ENCODE data around the gene AFF1. TPM values are rescaled to one million over a fixed set of nuclear protein-coding genes. Genes with fewer than 3 reads are reported as not detected.
"Not testable (repeated sequence)": the region's sequence is repeated elsewhere in the genome, so short reads cannot be mapped to it uniquely, and the experiment has no call there.

AFF1 gene
- polyA plus RNA-seq, 6 donors from 2014 or later, result 33.1 to 72.0 (median 55.4) TPM

GRCh38 chr4:87134122-87134521 is 199.3 kb downstream of the AFF1 start:
- no peak for ATAC-seq (ENCODE audit: low read depth in 2 of 2)
- Mint-ChIP-seq H3K4me3 (no peak overlapping the region), H3K9me3 (no peaks in the 10 kb centered on the region), H3K27ac (peak overlapping the region in 1 of 6 donors; percentile 60), H3K4me1 (no peaks in the 10 kb centered on the region), H3K36me3 (peaks cover 21 to 50% of the 10 kb centered on the region in 2 donors), H3K27me3 (no peaks in the 10 kb centered on the region)
- DNase-seq, result no peak

GRCh38 chr4:87141428-87141827 is 206.6 kb downstream of the AFF1 start:
- no peaks in the 10 kb centered on the region for H3K4me1 Mint-ChIP-seq
- ATAC-seq (ENCODE audit: low read depth in 2 of 2) (no peak), DNase-seq (no peak)
- H3K36me3 Mint-ChIP-seq, result peaks cover 0 to 34% of the 10 kb centered on the region in 2 donors
- H3K4me3 Mint-ChIP-seq, result no peak overlapping the region
- no peaks in the 10 kb centered on the region for H3K27me3 Mint-ChIP-seq
- peak overlapping the region in 1 of 6 donors; percentile 85 for H3K27ac Mint-ChIP-seq
- no peaks in the 10 kb centered on the region for H3K9me3 Mint-ChIP-seq

DNA sequence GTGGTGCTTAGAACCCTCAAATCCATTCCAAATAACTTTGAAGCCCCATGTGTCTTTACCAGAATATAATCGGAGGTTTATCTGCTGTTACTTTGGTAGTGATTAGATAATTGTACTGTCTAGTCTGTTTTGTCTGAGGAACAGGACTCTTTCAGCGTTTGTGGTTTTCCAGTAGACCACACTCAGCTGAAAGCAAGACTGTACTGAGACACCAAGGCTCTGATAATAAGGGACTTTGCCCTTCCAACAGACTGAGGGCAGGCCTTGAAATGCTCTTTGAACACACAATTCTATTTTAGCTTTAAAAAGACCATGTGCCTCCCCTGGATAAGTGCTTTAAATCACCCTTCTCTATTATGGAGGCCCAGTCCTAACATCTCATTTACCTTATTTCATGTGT is 209.5 kb downstream of the AFF1 start:
- no peaks in the 10 kb centered on the region for H3K9me3 Mint-ChIP-seq
- peaks cover 0 to 20% of the 10 kb centered on the region in 2 donors for H3K36me3 Mint-ChIP-seq
- no peaks in the 10 kb centered on the region for H3K4me1 Mint-ChIP-seq
- H3K4me3 Mint-ChIP-seq, result no peak overlapping the region
- no peak for DNase-seq
- ATAC-seq (ENCODE audit: low read depth in 2 of 2), result no peak
- H3K27me3 Mint-ChIP-seq, result no peaks in the 10 kb centered on the region
- no peak overlapping the region for H3K27ac Mint-ChIP-seq

- DNase-seq; H3K4me3 Mint-ChIP-seq; H3K27me3 Mint-ChIP-seq; H3K27ac Mint-ChIP-seq; ATAC-seq (ENCODE audit: low read depth in 2 of 2); H3K4me1 Mint-ChIP-seq; H3K9me3 Mint-ChIP-seq: not testable (repeated sequence)
- H3K36me3 Mint-ChIP-seq, result peaks cover 0 to 20% of the 10 kb centered on the region in 2 donors
Measured at GRCh38 chr4:87145934-87146333, 211.1 kb downstream of the AFF1 start.

DNA sequence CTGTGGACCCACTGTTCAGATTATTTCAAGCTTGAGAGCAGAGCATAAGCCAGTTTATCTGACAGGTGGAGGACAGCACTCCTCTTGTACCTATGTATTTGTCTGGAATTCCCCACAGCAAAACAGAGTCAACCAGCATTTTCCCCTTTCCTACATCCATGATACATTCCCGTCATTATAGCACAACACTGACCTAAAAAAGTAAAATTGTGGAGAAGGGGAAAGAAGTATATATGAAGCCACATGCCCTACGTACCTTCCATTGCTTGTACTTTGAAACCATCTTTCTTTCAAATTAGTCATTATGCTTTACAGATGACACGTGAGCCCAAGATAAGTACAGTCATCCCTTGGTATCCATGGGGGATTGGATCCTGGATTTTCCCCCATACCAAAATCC is 212.3 kb downstream of the AFF1 start:
- ATAC-seq (ENCODE audit: low read depth in 2 of 2) (no peak), DNase-seq (no peak)
- Mint-ChIP-seq H3K36me3 (peaks cover 0 to 11% of the 10 kb centered on the region in 2 donors), H3K27ac (peak overlapping the region in 1 of 6 donors; percentile 69), H3K4me1 (no peaks in the 10 kb centered on the region), H3K27me3 (no peaks in the 10 kb centered on the region), H3K4me3 (no peak overlapping the region), H3K9me3 (no peaks in the 10 kb centered on the region)

GRCh38 chr4:87150498-87151261 is 215.9 kb downstream of the AFF1 start:
- ATAC-seq (ENCODE audit: low read depth in 2 of 2) (peak; percentile 51 to 64), DNase-seq (peak; percentile 54)
- H3K4me1 Mint-ChIP-seq, result no peaks in the 10 kb centered on the region
- no peaks in the 10 kb centered on the region for H3K36me3 Mint-ChIP-seq
- H3K9me3 Mint-ChIP-seq, result no peaks in the 10 kb centered on the region
- H3K27me3 Mint-ChIP-seq, result no peaks in the 10 kb centered on the region
- H3K27ac Mint-ChIP-seq, result peak overlapping the region in 1 of 6 donors; percentile 26
- H3K4me3 Mint-ChIP-seq, result no peak overlapping the region

DNA sequence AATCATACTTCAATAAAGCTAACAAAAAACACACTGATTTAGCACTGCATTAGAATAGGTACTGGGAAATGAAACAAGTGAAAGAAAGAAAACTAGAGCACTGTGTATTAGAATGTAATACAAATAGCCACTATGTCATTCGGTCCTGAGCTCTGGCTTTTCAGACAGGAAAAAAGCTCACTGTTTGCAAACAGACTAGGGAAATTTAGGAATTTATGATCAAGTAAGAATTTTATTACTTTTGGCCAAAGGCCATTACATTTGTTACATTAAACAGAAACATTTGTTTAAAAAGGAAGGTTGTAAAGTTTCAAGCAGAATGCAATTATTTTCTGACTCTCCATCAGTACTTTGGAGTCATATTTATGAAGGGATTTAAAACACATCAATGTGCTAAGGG is 216.9 kb downstream of the AFF1 start:
- H3K27ac Mint-ChIP-seq, result no peak overlapping the region

DNA sequence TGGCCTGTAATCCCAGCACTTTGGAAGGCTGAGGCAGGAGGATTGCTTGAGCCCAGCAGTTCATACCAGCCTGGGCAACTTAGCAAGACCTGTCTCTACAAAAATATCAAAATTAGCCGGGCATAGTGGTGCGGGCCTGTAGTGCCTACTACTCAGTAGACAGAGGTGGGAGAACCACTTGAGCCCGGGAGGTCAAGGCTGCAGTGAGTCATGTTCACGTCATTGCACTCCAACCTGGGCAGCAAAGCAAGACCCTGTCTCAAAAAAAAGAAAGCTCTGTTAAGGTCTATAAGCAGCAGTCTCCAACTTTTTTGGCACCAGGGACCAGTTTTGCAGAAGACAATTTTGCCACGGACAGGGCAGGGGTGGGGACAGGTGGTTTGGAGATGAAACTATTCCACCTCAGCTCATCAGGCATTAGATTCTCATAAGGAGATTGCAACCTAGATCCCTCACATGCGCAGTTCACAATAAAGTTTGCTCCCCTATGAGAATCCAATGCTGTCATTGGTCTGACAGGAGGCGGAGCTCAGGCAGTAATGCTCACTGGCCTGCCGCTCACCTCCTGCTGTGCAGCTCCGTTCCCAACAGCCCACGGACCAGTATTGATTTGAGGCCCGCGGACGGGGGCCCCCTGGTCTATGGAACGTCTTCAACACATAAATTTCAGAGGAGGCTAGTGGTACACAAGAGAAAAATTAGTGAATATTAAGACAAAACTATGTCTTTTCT is 217.7 kb downstream of the AFF1 start:
- peak overlapping the region in 1 of 6 donors; percentile 37 for H3K27ac Mint-ChIP-seq
- H3K9me3 Mint-ChIP-seq, result no peaks in the 10 kb centered on the region
- no peak for DNase-seq
- ATAC-seq (ENCODE audit: low read depth in 2 of 2), result no peak
- no peaks in the 10 kb centered on the region for H3K4me1 Mint-ChIP-seq
- no peaks in the 10 kb centered on the region for H3K36me3 Mint-ChIP-seq
- H3K4me3 Mint-ChIP-seq, result no peak overlapping the region
- no peaks in the 10 kb centered on the region for H3K27me3 Mint-ChIP-seq

More for the DNA sequence above, 216.9 kb downstream of the AFF1 start:
- Mint-ChIP-seq H3K4me3 (no peak overlapping the region), H3K9me3 (no peaks in the 10 kb centered on the region), H3K4me1 (no peaks in the 10 kb centered on the region), H3K36me3 (no peaks in the 10 kb centered on the region), H3K27me3 (no peaks in the 10 kb centered on the region)
- DNase-seq (no peak), ATAC-seq (ENCODE audit: low read depth in 2 of 2) (no peak)

DNA sequence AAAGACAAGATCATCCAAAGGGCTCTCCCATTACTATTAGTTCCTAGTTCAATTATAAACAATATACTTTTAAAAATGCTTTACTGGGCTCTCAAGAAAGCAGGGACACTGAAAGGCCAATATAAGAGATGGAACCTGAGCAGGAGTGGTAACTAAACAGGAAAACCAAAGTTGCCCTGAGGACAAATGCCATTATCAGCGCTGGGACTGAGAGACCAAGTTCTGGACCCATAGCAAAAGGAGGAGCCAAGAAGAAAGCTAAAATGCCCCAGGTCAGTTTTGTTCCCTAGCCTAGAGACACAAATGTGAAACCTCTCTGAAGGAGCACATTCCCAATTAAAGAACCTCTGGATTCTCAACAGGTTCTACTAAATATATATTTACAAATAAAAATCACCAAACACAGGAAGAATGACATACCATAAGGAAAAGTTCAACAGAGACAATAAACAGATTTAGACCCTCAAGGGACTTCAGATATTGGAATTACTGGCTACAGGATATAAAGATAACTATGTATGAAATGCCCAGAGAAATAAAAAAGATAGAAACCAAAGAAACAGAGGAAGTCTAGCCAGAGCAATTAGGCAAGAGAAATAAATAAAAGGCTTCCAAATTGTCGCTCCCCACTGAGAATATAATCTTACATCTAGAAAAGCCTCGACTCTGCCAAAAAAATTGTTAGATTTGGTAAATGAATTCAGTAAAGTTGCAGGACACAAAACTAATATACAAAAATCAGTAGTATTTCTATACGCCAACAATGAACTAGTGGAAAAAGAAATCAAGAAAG is 218.5 kb downstream of the AFF1 start:
- H3K27ac Mint-ChIP-seq, result peak overlapping the region in 1 of 6 donors; percentile 37
- no peaks in the 10 kb centered on the region for H3K36me3 Mint-ChIP-seq
- no peaks in the 10 kb centered on the region for H3K27me3 Mint-ChIP-seq
- no peaks in the 10 kb centered on the region for H3K9me3 Mint-ChIP-seq
- H3K4me3 Mint-ChIP-seq, result no peak overlapping the region
- DNase-seq, result no peak
- no peaks in the 10 kb centered on the region for H3K4me1 Mint-ChIP-seq
- no peak for ATAC-seq (ENCODE audit: low read depth in 2 of 2)

DNA sequence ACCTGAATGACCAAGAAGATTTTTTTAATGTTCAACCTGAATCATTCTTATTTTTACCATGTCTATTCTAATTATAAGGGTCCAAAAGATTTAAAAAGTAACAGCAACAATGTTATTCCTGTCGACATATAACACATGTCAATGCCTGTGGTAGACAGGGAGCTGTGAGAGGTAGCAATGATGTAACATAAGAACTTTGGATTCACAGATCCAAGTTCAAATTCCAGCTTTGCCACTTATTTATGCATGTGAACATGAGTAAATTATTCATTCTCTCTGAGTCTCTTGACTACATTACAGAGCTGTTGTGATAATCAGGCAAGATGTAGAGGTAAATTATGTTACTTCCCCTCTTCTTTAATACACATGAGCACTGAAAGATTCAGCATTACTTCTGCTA is 231.1 kb downstream of the AFF1 start:
- H3K27ac Mint-ChIP-seq, result peak overlapping the region in 1 of 6 donors; percentile 14
- H3K4me3 Mint-ChIP-seq, result no peak overlapping the region
- no peaks in the 10 kb centered on the region for H3K9me3 Mint-ChIP-seq
- peaks cover 5 to 7% of the 10 kb centered on the region in 2 donors for H3K36me3 Mint-ChIP-seq
- no peaks in the 10 kb centered on the region for H3K27me3 Mint-ChIP-seq
- no peak for DNase-seq
- H3K4me1 Mint-ChIP-seq, result no peaks in the 10 kb centered on the region
- no peak for ATAC-seq (ENCODE audit: low read depth in 2 of 2)

- ATAC-seq (ENCODE audit: low read depth in 2 of 2) (no peak), DNase-seq (no peak)
- peak overlapping the region in 1 of 8 donors; percentile 66 for H3K4me3 Mint-ChIP-seq
Measured at GRCh38 chr4:87166296-87166854, 231.6 kb downstream of the AFF1 start.

DNA sequence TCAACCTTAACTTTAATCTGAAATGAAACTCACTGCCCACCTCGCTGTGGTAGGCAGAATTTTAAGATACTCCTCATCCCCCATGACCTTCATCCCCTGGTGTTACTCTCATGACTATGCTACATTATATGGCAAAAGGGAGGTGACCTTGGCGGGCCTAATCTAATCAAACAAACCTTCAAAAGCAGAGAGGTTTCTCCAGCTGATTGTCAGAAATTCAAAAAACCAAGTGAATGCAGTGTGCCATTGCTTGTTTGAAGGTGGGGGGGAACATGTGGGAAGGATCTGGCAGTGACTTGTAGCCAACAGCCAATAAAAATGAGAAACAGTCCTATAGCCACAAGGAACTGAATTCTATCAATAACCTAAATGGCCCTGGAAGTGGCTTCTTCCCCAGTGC is 237.1 kb downstream of the AFF1 start:
- Mint-ChIP-seq H3K27me3 (no peaks in the 10 kb centered on the region), H3K4me1 (no peaks in the 10 kb centered on the region), H3K4me3 (no peak overlapping the region), H3K36me3 (peaks cover 13 to 22% of the 10 kb centered on the region in 2 donors), H3K27ac (peak overlapping the region in 2 of 6 donors; percentile 16 to 40), H3K9me3 (no peaks in the 10 kb centered on the region)
- ATAC-seq (ENCODE audit: low read depth in 2 of 2) (no peak), DNase-seq (no peak)

More at GRCh38 chr4:87166296-87166854, 231.6 kb downstream of the AFF1 start:
- Mint-ChIP-seq H3K4me1 (no peaks in the 10 kb centered on the region), H3K27me3 (no peaks in the 10 kb centered on the region), H3K27ac (peak overlapping the region in 1 of 6 donors; percentile 14), H3K36me3 (peaks cover 5 to 7% of the 10 kb centered on the region in 2 donors), H3K9me3 (no peaks in the 10 kb centered on the region)

DNA sequence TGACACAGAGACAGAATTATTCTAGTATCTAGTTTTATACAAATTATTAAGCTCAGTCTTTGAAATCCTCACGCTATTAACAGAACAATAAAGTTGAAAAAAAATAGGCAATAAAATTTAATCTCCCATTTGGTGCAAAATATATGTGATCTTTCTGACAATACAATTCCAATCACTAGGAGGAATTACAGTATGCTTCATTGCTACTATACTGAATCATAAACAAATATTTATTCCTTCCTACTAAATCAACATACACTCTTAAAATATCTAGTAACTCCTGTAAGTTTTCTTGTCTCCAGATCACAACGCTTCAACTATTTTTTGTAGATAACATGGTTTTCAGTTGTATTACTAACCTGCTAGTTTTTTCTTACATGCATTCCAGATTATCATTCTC is 239.9 kb downstream of the AFF1 start:
- Mint-ChIP-seq H3K9me3 (no peaks in the 10 kb centered on the region), H3K27ac (no peak overlapping the region)

More for the DNA sequence above, 239.9 kb downstream of the AFF1 start:
- ATAC-seq (ENCODE audit: low read depth in 2 of 2) (no peak), DNase-seq (no peak)
- H3K4me1 Mint-ChIP-seq, result no peaks in the 10 kb centered on the region
- no peaks in the 10 kb centered on the region for H3K27me3 Mint-ChIP-seq
- peaks cover 13 to 23% of the 10 kb centered on the region in 2 donors for H3K36me3 Mint-ChIP-seq
- H3K4me3 Mint-ChIP-seq, result no peak overlapping the region
